H9 (cell line): ENCODE data around the gene CLIC6. TPM values are rescaled to one million over a fixed set of nuclear protein-coding genes. Genes with fewer than 3 reads are reported as not detected.

Experiments used
- DNase-seq: peaks from one replicate; pipeline ENCODE4 v3.0.0-alpha.2; 2017
- H2AFZ ChIP-seq: one replicate; pipeline ENCODE4 v1.6.1; 2013; ENCODE audit warnings: mild to moderate bottlenecking, low read length, control low read depth, moderate library complexity
- H2AK5ac ChIP-seq: 2 replicates; pipeline ENCODE4 v1.6.1; 2013; ENCODE audit warnings: low read length, control low read depth, mixed read lengths; ENCODE audit not compliant: insufficient read length
- H2BK120ac ChIP-seq: one replicate; pipeline ENCODE4 v1.6.1; 2013; ENCODE audit warnings: low read depth, mild to moderate bottlenecking, low read length, control low read depth, inconsistent platforms; ENCODE audit not compliant: poor library complexity, severe bottlenecking
- H2BK12ac ChIP-seq: 2 replicates; pipeline ENCODE4 v1.6.1; 2013; ENCODE audit warnings: low read length, control low read depth, mixed read lengths, low read depth; ENCODE audit not compliant: insufficient read length
- H2BK15ac ChIP-seq: 2 replicates; pipeline ENCODE4 v1.6.1; 2013; ENCODE audit warnings: low read depth, low read length, control low read depth
- H2BK20ac ChIP-seq: one replicate; pipeline ENCODE4 v1.6.1; 2013; ENCODE audit warnings: low read depth, mild to moderate bottlenecking, low read length, control low read depth, inconsistent platforms; ENCODE audit not compliant: poor library complexity, severe bottlenecking
- H2BK5ac ChIP-seq: 2 replicates; pipeline ENCODE4 v1.6.1; 2013; ENCODE audit warnings: low read length, control low read depth, mixed read lengths; ENCODE audit not compliant: insufficient read length
- H3K14ac ChIP-seq: 2 replicates; pipeline ENCODE4 v1.6.1; 2013; ENCODE audit warnings: low read length, control low read depth; ENCODE audit not compliant: insufficient read depth
- H3K18ac ChIP-seq: 2 replicates; pipeline ENCODE4 v1.6.1; 2013; ENCODE audit warnings: low read depth, mild to moderate bottlenecking, mixed read lengths, low read length, control low read depth; ENCODE audit not compliant: insufficient read length
- H3K23ac ChIP-seq: 2 replicates; pipeline ENCODE4 v1.6.1; 2013; ENCODE audit warnings: low read length, control low read depth, mixed read lengths, low read depth; ENCODE audit not compliant: insufficient read length
- H3K23me2 ChIP-seq: 2 replicates; pipeline ENCODE4 v1.6.1; 2013; ENCODE audit warnings: low read depth, mild to moderate bottlenecking, mixed read lengths, low read length, control low read depth; ENCODE audit not compliant: insufficient read length, poor library complexity, severe bottlenecking
- H3K27ac ChIP-seq: 2 replicates; pipeline ENCODE4 v1.5.1; 2013; ENCODE audit warnings: low read length, control low read depth, mixed read lengths, low read depth; ENCODE audit not compliant: insufficient read length
- H3K27me3 ChIP-seq: 2 replicates; pipeline ENCODE4 v1.6.1; 2013; ENCODE audit warnings: low read length, control low read depth, inconsistent platforms; ENCODE audit not compliant: insufficient read depth
- H3K4ac ChIP-seq: 2 replicates; pipeline ENCODE4 v1.6.1; 2013; ENCODE audit warnings: low read depth, mild to moderate bottlenecking, control low read depth, inconsistent platforms, low read length, moderate library complexity
- H3K4me1 ChIP-seq: 2 replicates; pipeline ENCODE4 v1.6.1; 2013; ENCODE audit warnings: low read length, control low read depth, inconsistent platforms; ENCODE audit not compliant: insufficient read depth
- H3K4me2 ChIP-seq: 2 replicates; pipeline ENCODE4 v1.6.1; 2013; ENCODE audit warnings: low read length, control low read depth, mixed read lengths; ENCODE audit not compliant: insufficient read length, insufficient read depth
- H3K56ac ChIP-seq: 2 replicates; pipeline ENCODE4 v1.6.1; 2013; ENCODE audit warnings: low read depth, mild to moderate bottlenecking, mixed read lengths, low read length, control low read depth; ENCODE audit not compliant: insufficient read length
- H3K79me1 ChIP-seq: 2 replicates; pipeline ENCODE4 v1.6.1; 2013; ENCODE audit warnings: low read depth, mild to moderate bottlenecking, moderate library complexity, low read length, control low read depth, inconsistent platforms; ENCODE audit not compliant: insufficient read depth, poor library complexity, severe bottlenecking
- H3K79me2 ChIP-seq: 2 replicates; pipeline ENCODE4 v1.6.1; 2013; ENCODE audit warnings: low read length, control low read depth, inconsistent platforms; ENCODE audit not compliant: insufficient read depth
- H3K9ac ChIP-seq: 2 replicates; pipeline ENCODE4 v1.6.1; 2013; ENCODE audit warnings: low read length, control low read depth, mixed read lengths; ENCODE audit not compliant: insufficient read length; ENCODE audit errors: extremely low read depth
- H3K9me3 ChIP-seq: one replicate; pipeline ENCODE4 v1.6.1; 2013; ENCODE audit warnings: low read depth, low read length, inconsistent platforms; ENCODE audit not compliant: control insufficient read depth
- H3T11ph ChIP-seq: one replicate; pipeline ENCODE4 v1.6.1; 2013; ENCODE audit warnings: mild to moderate bottlenecking, low read length, control low read depth, inconsistent platforms
- H4K20me1 ChIP-seq: one replicate; pipeline ENCODE4 v1.6.1; 2013; ENCODE audit not compliant: control insufficient read depth, insufficient read length, insufficient read depth
- H4K5ac ChIP-seq: 2 replicates; pipeline ENCODE4 v1.6.1; 2013; ENCODE audit warnings: low read depth, mild to moderate bottlenecking, mixed read lengths, low read length, control low read depth; ENCODE audit not compliant: insufficient read length
- H4K8ac ChIP-seq: replicated peaks from 2 replicates; pipeline ENCODE4 v1.6.1; 2013; ENCODE audit warnings: low read length, control low read depth, mixed read lengths, low read depth; ENCODE audit not compliant: insufficient read length
- H4K91ac ChIP-seq: 2 replicates; pipeline ENCODE4 v1.6.1; 2013; ENCODE audit warnings: low read depth, mild to moderate bottlenecking, moderate library complexity, mixed read lengths, low read length, control low read depth; ENCODE audit not compliant: insufficient read length
- H3K27ac Mint-ChIP-seq, 3 experiments: 2 replicates in 2 of 3; 3 replicates in 1 of 3; pipeline ENCODE4 v1.8.0; 2020 to 2021; ENCODE audit warnings: mixed read lengths in 3 of 3, mild to moderate bottlenecking in 1 of 3, moderate library complexity in 1 of 3
- H3K27me3 Mint-ChIP-seq: 2 replicates; pipeline ENCODE4 v1.8.0; 2021; ENCODE audit warnings: low read depth, mild to moderate bottlenecking, moderate library complexity, mixed read lengths
- H3K36me3 Mint-ChIP-seq, 3 experiments: 2 replicates in 2 of 3; 3 replicates in 1 of 3; pipeline ENCODE4 v1.8.0; 2020 to 2021; ENCODE audit warnings: low read depth in 3 of 3, mixed read lengths in 3 of 3; ENCODE audit not compliant: insufficient read depth in 1 of 3
- H3K4me1 Mint-ChIP-seq, 2 experiments: 2 replicates each; pipeline ENCODE4 v1.8.0; 2020; ENCODE audit warnings: mixed read lengths in 2 of 2
- H3K4me3 Mint-ChIP-seq, 2 experiments: 2 replicates in 1 of 2; 3 replicates in 1 of 2; pipeline ENCODE4 v1.8.0; 2020 to 2021; ENCODE audit warnings: mild to moderate bottlenecking in 2 of 2, mixed read lengths in 2 of 2, moderate library complexity in 1 of 2
- H3K9me3 Mint-ChIP-seq, 2 experiments: 2 replicates in 1 of 2; 3 replicates in 1 of 2; pipeline ENCODE4 v1.8.0; 2020; ENCODE audit warnings: mild to moderate bottlenecking in 2 of 2, mixed read lengths in 2 of 2, moderate library complexity in 1 of 2
- CTCF ChIP-seq: fragments of 200-600 bp; sonication (generic); conservative IDR thresholded peaks from 3 replicates; pipeline ENCODE4 v1.8.0; 2021; ENCODE audit warnings: antibody characterized with exemption, mild to moderate bottlenecking
- WGBS: extraction: QIAGEN DNeasy Blood & Tissue Kit; methylation state at CpG from one replicate; pipeline ENCODE4 v1.1.7; 2013; ENCODE audit warnings: missing lambda C conversion rate, low lambda C conversion rate, mixed read lengths; ENCODE audit not compliant: insufficient read length; ENCODE audit errors: extremely low coverage; 5-methylcytosine and 5-hydroxymethylcytosine counted together
- total RNA-seq: library from RNA; stranded (reverse); gene quantifications from 2 replicates; pipeline ENCODE4 v1.2.1, GENCODE V29; 2021

The CLIC6 gene
- total RNA-seq, 1 experiment from 2014 or later = 1.3 TPM

- no peak for TF ChIP-seq CTCF
- H3K79me2 ChIP-seq = no peaks in the 10 kb centered on the region
- no peak overlapping the region for H3K4me3 Mint-ChIP-seq
- no peak for DNase-seq
- H3K4me1 Mint-ChIP-seq = no peaks in the 10 kb centered on the region
- H2BK120ac ChIP-seq = no peak overlapping the region
- no peak overlapping the region for H3K9ac ChIP-seq
- H3K14ac ChIP-seq = no peak overlapping the region
- no peaks in the 10 kb centered on the region for H3K79me1 ChIP-seq
- no peak overlapping the region for H2AFZ ChIP-seq
- H2BK15ac ChIP-seq = no peak overlapping the region
- H3K4me2 ChIP-seq = no peak overlapping the region
- H2AK5ac ChIP-seq = no peak overlapping the region
- no peak overlapping the region for H4K8ac ChIP-seq
- no peak overlapping the region for H3T11ph ChIP-seq
- H4K5ac ChIP-seq = no peak overlapping the region
- H2BK5ac ChIP-seq = no peak overlapping the region
- no peak overlapping the region for H3K27ac ChIP-seq
- no peak overlapping the region for H3K4ac ChIP-seq
- no peaks in the 10 kb centered on the region for H4K20me1 ChIP-seq
- H2BK12ac ChIP-seq = no peak overlapping the region
- peaks cover 6% of the 10 kb centered on the region for H3K9me3 ChIP-seq
- no peak overlapping the region for H3K27ac Mint-ChIP-seq
- H3K27me3 Mint-ChIP-seq = peaks cover 6% of the 10 kb centered on the region
- H2BK20ac ChIP-seq = no peak overlapping the region
- no peak overlapping the region for H3K18ac ChIP-seq
- no peaks in the 10 kb centered on the region for H3K27me3 ChIP-seq
- H3K4me1 ChIP-seq = no peaks in the 10 kb centered on the region
- no peak overlapping the region for H3K56ac ChIP-seq
- H3K23me2 ChIP-seq = no peaks in the 10 kb centered on the region
- WGBS = no CpG with 5 or more reads among the region's 2 CpGs
- no peak overlapping the region for H4K91ac ChIP-seq
- peaks cover 8 to 17% (median 13%) of the 10 kb centered on the region in 3 experiments; a peak in 6 of 7 replicates for H3K36me3 Mint-ChIP-seq
- no peak overlapping the region for H3K23ac ChIP-seq
- peaks cover 24 to 31% of the 10 kb centered on the region in 2 experiments for H3K9me3 Mint-ChIP-seq
Observed at GRCh38 chr21:34684174-34684876, 15.5 kb downstream of the CLIC6 start.
